Stimulated activated naive CD8-positive, alpha-beta T cell treated with anti-CD3 and anti-CD28 coated beads, Interleukin-15, Interleukin-2, amounts not matched to agents 100 ng/mL and 50 ng/mL, for 24 hours (primary cell): Measurements from ENCODE around the gene RNASE2.

ENCODE experiments used
- H3K27ac Mint-ChIP-seq: one replicate; pipeline ENCODE4 v1.8.0; 2021; ENCODE audit warnings: mild to moderate bottlenecking, mixed read lengths
- H3K27me3 Mint-ChIP-seq: one replicate; pipeline ENCODE4 v1.8.0; 2021; ENCODE audit warnings: mixed read lengths
- H3K36me3 Mint-ChIP-seq: one replicate; pipeline ENCODE4 v1.8.0; 2021; ENCODE audit warnings: low read depth, mixed read lengths
- H3K4me1 Mint-ChIP-seq: one replicate; pipeline ENCODE4 v1.8.0; 2021; ENCODE audit warnings: low read depth, mixed read lengths
- H3K4me3 Mint-ChIP-seq: one replicate; pipeline ENCODE4 v1.8.0; 2021; ENCODE audit warnings: mild to moderate bottlenecking, mixed read lengths
- H3K9me3 Mint-ChIP-seq: one replicate; pipeline ENCODE4 v1.8.0; 2021; ENCODE audit warnings: mixed read lengths

RNASE2 gene

DNA sequence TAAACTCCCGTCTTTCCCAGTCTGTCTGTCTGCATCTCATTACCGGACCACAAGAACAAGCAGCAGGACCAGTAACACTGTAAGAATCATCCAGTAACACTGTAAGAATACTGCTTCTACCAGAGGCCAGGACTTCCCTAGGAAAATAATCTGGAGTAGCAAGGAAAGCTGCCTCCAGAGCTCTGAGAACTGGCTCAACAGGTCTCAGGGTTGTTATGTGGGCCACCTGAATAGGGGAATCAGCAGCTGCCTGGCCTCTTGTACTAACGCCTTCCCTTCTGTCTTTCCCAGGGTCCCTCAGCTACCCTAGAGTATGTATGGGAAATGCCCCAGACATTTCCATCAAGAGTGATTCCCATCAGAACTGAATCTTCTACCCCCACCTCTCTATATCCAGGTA lies 42.9 kb downstream of the RNASE2 start:
- Mint-ChIP-seq H3K4me3 (no peak overlapping the region), H3K36me3 (peaks cover 41% of the 10 kb centered on the region), H3K27ac (peak overlapping the region; percentile 21), H3K9me3 (no peaks in the 10 kb centered on the region), H3K4me1 (no peaks in the 10 kb centered on the region), H3K27me3 (no peaks in the 10 kb centered on the region)

DNA sequence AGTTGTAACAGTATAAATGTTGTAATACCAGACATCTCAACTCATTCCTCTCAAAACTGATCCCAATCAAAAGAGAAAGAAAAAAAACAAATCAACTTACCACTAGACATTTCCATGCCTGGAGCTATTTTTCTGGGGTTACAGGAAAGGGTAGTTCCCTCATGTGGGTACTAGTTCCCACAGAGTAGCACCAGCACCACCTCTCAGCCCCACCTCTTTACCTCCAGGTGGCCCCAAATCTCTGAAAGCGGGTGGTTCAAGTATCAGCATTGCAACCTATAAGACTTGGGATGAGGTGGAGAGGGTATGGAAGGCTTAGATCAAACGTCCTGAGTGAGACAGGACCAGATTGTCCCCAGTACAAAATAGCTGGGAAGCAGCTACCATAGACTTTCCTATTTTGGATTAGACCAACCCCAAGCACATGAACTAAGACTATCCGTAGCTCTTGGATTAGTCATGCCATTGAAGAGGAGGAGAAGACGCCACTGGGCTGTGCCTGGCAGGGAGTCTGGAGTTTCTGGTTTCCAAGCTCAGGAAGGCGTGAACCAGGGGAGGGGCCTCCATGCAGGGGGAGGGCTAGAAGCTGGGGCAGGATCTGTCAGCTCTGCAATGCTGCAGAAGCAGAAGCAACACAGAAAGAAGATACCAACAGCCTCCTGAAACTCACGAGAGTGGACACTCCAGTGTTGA lies 43.5 kb downstream of the RNASE2 start, which contains the start of gene SLC39A2:
TSS of gene SLC39A2 (plus strand) at position 620 of the 693 bp plus-strand sequence. CDS start 154 bp downstream, outside the sequence.
- H3K4me3 Mint-ChIP-seq, result no peak within 1 kb of the TSS
- peak within 1 kb of the TSS; percentile 21 for H3K27ac Mint-ChIP-seq
- H3K36me3 Mint-ChIP-seq, result peaks cover 37% of the 10 kb centered on the region
- no peaks in the 10 kb centered on the region for H3K27me3 Mint-ChIP-seq
- no peaks in the 10 kb centered on the region for H3K9me3 Mint-ChIP-seq
- H3K4me1 Mint-ChIP-seq, result no peaks in the 10 kb centered on the region

DNA sequence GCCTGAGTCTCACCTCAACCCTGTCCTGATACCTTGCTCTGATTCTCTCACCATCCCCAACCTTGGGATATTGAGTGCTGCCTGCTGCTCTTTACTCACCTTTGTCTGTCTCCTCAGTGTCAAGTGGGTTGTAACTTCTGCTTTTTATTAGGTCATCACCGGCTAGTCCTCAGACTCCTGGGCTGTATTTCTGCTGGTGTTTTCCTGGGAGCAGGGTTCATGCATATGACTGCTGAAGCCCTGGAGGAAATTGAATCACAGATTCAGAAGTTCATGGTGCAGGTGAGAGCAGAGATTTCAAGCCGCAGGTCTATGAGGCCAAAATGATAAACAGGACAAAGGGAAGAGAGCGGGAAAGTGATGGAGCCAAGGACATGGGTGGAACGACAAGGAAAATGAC lies 44.3 kb downstream of the RNASE2 start:
- H3K4me3 Mint-ChIP-seq, result no peak overlapping the region
- H3K27me3 Mint-ChIP-seq, result no peaks in the 10 kb centered on the region
- H3K4me1 Mint-ChIP-seq, result no peaks in the 10 kb centered on the region
- H3K36me3 Mint-ChIP-seq, result peaks cover 29% of the 10 kb centered on the region
- H3K27ac Mint-ChIP-seq, result no peak overlapping the region
- H3K9me3 Mint-ChIP-seq, result no peaks in the 10 kb centered on the region

DNA sequence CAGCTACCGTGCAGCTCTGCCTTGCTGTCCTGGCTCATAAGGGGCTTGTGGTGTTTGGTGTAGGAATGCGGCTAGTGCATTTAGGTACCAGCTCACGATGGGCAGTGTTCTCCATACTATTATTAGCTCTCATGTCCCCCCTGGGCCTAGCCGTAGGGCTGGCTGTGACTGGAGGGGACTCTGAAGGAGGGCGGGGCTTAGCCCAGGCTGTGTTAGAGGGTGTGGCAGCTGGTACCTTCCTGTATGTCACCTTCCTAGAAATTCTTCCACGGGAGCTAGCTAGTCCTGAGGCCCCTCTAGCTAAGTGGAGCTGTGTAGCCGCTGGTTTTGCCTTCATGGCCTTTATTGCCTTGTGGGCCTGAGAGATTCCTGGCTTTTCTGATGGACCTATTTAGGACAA lies 45.9 kb downstream of the RNASE2 start:
- H3K4me3 Mint-ChIP-seq, result no peak overlapping the region
- H3K9me3 Mint-ChIP-seq, result no peaks in the 10 kb centered on the region
- H3K36me3 Mint-ChIP-seq, result peaks cover 13% of the 10 kb centered on the region
- H3K27ac Mint-ChIP-seq, result no peak overlapping the region
- H3K4me1 Mint-ChIP-seq, result no peaks in the 10 kb centered on the region
- no peaks in the 10 kb centered on the region for H3K27me3 Mint-ChIP-seq

DNA sequence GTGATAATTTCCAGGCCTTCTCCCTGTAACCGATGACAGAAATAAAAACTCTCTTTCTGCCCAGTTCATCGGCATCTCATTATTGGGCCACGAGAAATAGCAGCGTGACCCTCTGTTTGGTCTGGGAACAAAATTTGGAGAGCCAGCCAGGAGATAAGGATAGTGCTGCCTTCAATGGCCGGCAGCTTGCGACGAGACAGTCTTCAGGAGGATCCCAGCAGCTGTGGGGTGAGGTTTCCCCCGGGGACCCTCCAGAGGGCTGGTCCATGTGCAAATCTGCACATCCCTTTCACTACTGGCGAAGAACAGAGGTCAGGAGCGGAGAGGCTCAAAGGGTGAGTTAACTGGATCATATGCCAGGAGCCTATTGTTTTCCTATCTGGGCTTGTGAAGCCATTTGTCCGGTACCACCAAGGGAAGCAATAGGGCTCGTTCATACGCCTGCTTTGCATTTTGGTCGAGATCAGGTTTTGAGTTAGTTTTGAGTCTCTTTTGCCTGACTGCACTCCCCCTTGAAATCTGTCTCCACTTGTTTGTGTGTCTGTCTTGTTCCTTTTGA lies 48.6 kb downstream of the RNASE2 start:
- Mint-ChIP-seq H3K9me3 (no peaks in the 10 kb centered on the region), H3K27ac (no peak overlapping the region), H3K27me3 (no peaks in the 10 kb centered on the region), H3K36me3 (no peaks in the 10 kb centered on the region), H3K4me1 (no peaks in the 10 kb centered on the region), H3K4me3 (no peak overlapping the region)
